Peyer's patch (tissue), 4 donors: ENCODE data around the gene ATP6AP2. TPM values are rescaled to one million over a fixed set of nuclear protein-coding genes. Genes with fewer than 3 reads are reported as not detected.

Experiments used
- DNase-seq, 3 donors: peaks; one replicate each; pipeline ENCODE4 v3.0.0-alpha.2; 2017 to 2019
- H3K27ac ChIP-seq, 4 donors: fragments of 200-600 bp; sonication (generic); one replicate each; pipeline ENCODE4 v1.5.1; 2016 to 2019
- H3K27me3 ChIP-seq, 2 donors: fragments of 200-600 bp; sonication (generic); one replicate each; pipeline ENCODE4 v1.5.1; 2019
- H3K36me3 ChIP-seq, 3 donors: fragments of 200-600 bp; sonication (generic); one replicate each; pipeline ENCODE4 v1.5.1; 2016 to 2019
- H3K4me1 ChIP-seq, 4 donors: fragments of 200-600 bp; sonication (generic); one replicate each; pipeline ENCODE4 v1.5.1; 2016 to 2019
- H3K4me3 ChIP-seq, 4 donors: fragments of 200-600 bp; sonication (generic); 1 replicate in 3 of 4; 2 replicates in 1 of 4; pipeline ENCODE4 v1.5.1; 2016 to 2019; ENCODE audit warnings: mild to moderate bottlenecking in 1 of 4
- H3K9me3 ChIP-seq, 4 donors: fragments of 200-600 bp; sonication (generic); one replicate each; pipeline ENCODE4 v1.5.1; 2016 to 2019; ENCODE audit warnings: mild to moderate bottlenecking in 1 of 4
- POLR2A ChIP-seq, 2 donors: fragments of 450-650 bp; IDR thresholded peaks; one replicate each; pipeline ENCODE4 v1.5.1; 2017; ENCODE audit warnings: antibody characterized with exemption in 2 of 2, mild to moderate bottlenecking in 2 of 2, moderate library complexity in 2 of 2
- total RNA-seq, 4 donors: library from RNA; depleted of rRNA; stranded (reverse); fragments of >200 nt; gene quantifications; one replicate each; pipeline ENCODE4 v1.1.0, GENCODE V29; 2016
- TF ChIP-seq, protein P1 (sequence below), 6 experiments: fragments of 450-650 bp in 4 of 6; fragments of 200-600 bp in 2 of 6; sonication (generic) in 1 of 6; IDR thresholded peaks; one replicate each; pipeline ENCODE4 v1.5.1; 2017 to 2019; ENCODE audit warnings: antibody characterized with exemption in 6 of 6, mild to moderate bottlenecking in 3 of 6, moderate library complexity in 1 of 6

ATP6AP2 gene
- total RNA-seq, 4 donors from 2014 or later: 11.6 to 76.0 (median 50.8) TPM

DNA sequence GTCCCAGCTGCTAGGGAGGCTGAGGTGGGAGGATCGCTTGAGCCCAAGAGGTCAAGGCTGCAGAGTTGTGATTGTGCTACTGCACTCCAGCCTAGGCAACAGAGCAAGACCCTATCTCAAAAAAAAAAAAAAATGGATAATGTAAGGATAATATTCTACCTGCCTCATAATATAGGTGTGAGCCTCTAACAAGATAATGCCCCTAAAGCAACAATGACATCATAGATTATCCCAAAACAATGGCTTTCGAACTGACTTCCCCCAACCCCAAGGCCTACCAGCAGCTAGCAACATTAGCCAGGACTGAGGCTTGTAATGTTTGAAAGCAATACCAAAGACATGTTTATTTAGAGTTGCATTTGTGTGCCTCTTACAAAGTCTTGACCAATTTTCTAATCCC is 33.9 kb upstream of the ATP6AP2 start:
- no peak for TF ChIP-seq POLR2A (IDR thresholded peaks at IDR 0.05)
- TF ChIP-seq, protein P1, sequence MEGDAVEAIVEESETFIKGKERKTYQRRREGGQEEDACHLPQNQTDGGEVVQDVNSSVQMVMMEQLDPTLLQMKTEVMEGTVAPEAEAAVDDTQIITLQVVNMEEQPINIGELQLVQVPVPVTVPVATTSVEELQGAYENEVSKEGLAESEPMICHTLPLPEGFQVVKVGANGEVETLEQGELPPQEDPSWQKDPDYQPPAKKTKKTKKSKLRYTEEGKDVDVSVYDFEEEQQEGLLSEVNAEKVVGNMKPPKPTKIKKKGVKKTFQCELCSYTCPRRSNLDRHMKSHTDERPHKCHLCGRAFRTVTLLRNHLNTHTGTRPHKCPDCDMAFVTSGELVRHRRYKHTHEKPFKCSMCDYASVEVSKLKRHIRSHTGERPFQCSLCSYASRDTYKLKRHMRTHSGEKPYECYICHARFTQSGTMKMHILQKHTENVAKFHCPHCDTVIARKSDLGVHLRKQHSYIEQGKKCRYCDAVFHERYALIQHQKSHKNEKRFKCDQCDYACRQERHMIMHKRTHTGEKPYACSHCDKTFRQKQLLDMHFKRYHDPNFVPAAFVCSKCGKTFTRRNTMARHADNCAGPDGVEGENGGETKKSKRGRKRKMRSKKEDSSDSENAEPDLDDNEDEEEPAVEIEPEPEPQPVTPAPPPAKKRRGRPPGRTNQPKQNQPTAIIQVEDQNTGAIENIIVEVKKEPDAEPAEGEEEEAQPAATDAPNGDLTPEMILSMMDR (IDR thresholded peaks at IDR 0.05): no peak
- no peak overlapping the region for H3K27ac ChIP-seq
- H3K4me1 ChIP-seq: no peaks in the 10 kb centered on the region
- no peaks in the 10 kb centered on the region for H3K9me3 ChIP-seq
- no peaks in the 10 kb centered on the region for H3K36me3 ChIP-seq
- no peaks in the 10 kb centered on the region for H3K27me3 ChIP-seq
- H3K4me3 ChIP-seq: no peak overlapping the region
- DNase-seq: no peak

DNA sequence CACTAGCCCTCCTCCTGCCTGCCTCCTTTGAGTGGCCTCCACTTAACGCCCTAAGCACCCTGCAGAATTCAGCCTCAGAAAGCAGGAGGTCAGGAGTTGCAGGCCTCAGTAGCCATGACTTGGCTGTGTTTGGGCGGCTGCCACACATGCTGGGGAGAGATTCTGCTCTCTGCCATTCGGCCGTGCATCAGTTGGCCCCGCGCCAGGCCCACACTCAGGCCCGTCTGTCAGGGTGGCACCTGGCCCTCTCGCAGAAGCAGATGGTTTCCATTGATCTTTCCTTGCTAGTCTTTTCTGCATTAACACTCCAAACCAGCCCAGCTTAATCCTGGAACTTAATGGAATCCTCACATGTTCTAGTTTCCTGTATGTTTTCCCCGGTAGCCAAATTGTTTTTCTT is 30.7 kb upstream of the ATP6AP2 start:
- Histone ChIP-seq H3K27ac (no peak overlapping the region), H3K4me1 (no peaks in the 10 kb centered on the region), H3K27me3 (no peaks in the 10 kb centered on the region), H3K9me3 (no peaks in the 10 kb centered on the region), H3K36me3 (no peaks in the 10 kb centered on the region), H3K4me3 (no peak overlapping the region)
- no peak for DNase-seq
- TF ChIP-seq, protein P1 (IDR thresholded peaks at IDR 0.05): no peak

DNA sequence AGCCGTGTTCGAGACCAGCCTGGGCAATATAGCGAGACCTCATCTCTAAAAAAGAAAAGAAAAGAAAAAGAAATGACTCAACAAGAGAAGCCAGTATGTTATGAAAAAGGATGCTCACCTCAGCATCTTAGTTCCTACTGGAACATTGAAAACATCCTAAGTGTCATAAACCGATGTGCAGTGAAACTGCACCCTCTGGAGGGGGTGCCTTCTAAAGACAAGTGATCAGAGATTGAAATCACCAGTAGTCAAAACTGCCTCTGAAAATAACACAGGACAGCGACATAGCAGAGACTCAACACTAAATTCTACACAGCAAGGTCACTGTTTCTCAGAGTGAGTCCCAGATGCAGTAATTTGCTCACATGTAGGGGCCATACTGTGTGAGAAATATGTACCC is 28.0 kb upstream of the ATP6AP2 start:
- no peak for DNase-seq
- Histone ChIP-seq H3K27me3 (no peaks in the 10 kb centered on the region), H3K27ac (no peak overlapping the region), H3K4me1 (no peaks in the 10 kb centered on the region), H3K36me3 (no peaks in the 10 kb centered on the region), H3K9me3 (no peaks in the 10 kb centered on the region), H3K4me3 (no peak overlapping the region)
- TF ChIP-seq POLR2A (IDR thresholded peaks at IDR 0.05): no peak
- TF ChIP-seq, protein P1 (IDR thresholded peaks at IDR 0.05): peak in 1 of 6 experiments; percentile 6

DNA sequence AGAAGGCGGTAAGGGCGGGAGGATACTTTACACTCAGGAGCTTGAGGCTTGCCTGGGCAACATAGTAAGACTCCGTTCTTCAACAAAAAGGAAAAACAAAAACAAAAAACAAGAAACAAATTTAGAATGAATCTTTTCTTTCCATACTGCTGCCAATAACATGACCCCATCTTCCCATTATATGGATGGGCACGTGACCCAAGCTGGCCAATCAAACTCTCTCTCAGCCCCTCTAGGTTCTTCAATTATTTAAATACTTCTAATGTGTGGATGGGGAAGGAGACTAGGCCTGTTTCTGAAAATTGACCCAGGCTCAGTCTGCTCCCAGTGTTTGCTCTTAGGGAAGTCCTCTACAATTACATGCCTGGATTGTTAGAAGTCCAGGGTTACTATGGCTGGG is 22.2 kb upstream of the ATP6AP2 start:
- Histone ChIP-seq H3K27ac (no peak overlapping the region), H3K4me3 (no peak overlapping the region), H3K27me3 (no peaks in the 10 kb centered on the region), H3K36me3 (no peaks in the 10 kb centered on the region), H3K9me3 (no peaks in the 10 kb centered on the region), H3K4me1 (no peaks in the 10 kb centered on the region)
- TF ChIP-seq, protein P1 (IDR thresholded peaks at IDR 0.05): no peak
- no peak for TF ChIP-seq POLR2A (IDR thresholded peaks at IDR 0.05)
- DNase-seq: no peak

DNA sequence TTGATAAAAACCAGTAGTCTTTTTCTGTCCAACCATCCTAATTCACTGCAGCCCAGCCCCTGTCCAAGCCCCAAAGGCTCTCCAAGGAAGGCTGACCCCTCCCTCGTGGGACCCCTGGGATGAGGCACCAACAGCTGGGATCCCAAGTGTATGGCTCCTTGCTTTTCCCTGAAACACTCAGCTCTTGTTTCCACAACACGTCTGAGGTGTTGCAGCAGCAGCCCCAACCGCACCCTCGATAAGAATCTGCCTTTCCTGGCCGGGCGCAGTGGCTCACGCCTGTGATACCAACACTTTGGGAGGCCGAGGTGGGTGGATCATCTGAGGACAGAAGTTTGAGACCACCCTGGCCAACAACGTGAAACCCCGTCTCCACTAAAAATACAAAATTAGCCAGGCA is 17.0 kb upstream of the ATP6AP2 start:
- no peaks in the 10 kb centered on the region for H3K9me3 ChIP-seq
- H3K4me1 ChIP-seq: no peaks in the 10 kb centered on the region
- no peaks in the 10 kb centered on the region for H3K36me3 ChIP-seq
- H3K4me3 ChIP-seq: no peak overlapping the region
- H3K27ac ChIP-seq: no peak overlapping the region
- no peaks in the 10 kb centered on the region for H3K27me3 ChIP-seq
- TF ChIP-seq, protein P1 (IDR thresholded peaks at IDR 0.05): no peak
- TF ChIP-seq POLR2A (IDR thresholded peaks at IDR 0.05): no peak
- no peak for DNase-seq

DNA sequence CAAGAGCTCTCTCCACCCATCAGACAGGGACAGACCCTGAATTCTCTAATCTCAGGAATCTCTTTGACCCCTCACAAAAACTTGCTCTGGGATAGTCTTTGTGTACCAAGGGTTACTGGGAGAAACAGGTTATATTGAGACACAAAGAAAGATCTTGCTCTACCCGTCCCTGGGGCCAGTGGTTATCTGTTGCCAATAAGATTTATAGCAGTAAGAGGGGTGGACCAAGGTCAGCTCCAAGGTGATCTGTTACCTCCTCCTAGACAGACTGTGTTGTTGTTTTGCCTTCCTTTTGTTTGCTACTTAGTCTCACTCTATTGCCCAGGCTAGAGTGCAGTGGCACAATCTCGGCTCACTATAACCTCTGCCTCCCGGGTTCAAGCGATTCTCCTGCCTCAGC is 16.3 kb upstream of the ATP6AP2 start:
- TF ChIP-seq, protein P1 (IDR thresholded peaks at IDR 0.05): no peak
- TF ChIP-seq POLR2A (IDR thresholded peaks at IDR 0.05): no peak
- H3K27ac ChIP-seq: no peak overlapping the region
- no peaks in the 10 kb centered on the region for H3K9me3 ChIP-seq
- DNase-seq: no peak
- no peak overlapping the region for H3K4me3 ChIP-seq
- H3K27me3 ChIP-seq: no peaks in the 10 kb centered on the region
- H3K36me3 ChIP-seq: no peaks in the 10 kb centered on the region
- H3K4me1 ChIP-seq: no peaks in the 10 kb centered on the region
